CD4-positive, CD25-positive, alpha-beta regulatory T cell (primary cell): ENCODE data around the gene TSPAN15. TPM values are rescaled to one million over a fixed set of nuclear protein-coding genes. Genes with fewer than 3 reads are reported as not detected.

ENCODE experiments used
- ATAC-seq, 2 donors: fragments of 150-1000 bp; cut with Tn5 transposase; one replicate each; pipeline ENCODE4 v1.10.0; 2021; ENCODE audit warnings: low read depth in 2 of 2, moderate number of reproducible peaks in 2 of 2, moderate library complexity in 1 of 2
- DNase-seq, 3 donors: peaks; one replicate each; pipeline versions ENCODE4 v3.0.0 to v3.0.0-alpha.2; 2012 to 2022; ENCODE audit warnings: mixed read lengths in 1 of 3
- H3K27ac ChIP-seq: one replicate; pipeline ENCODE4 v1.7.0; 2013; ENCODE audit warnings: mild to moderate bottlenecking, low read length; ENCODE audit not compliant: insufficient read depth, poor library complexity, severe bottlenecking
- H3K27me3 ChIP-seq: one replicate; pipeline ENCODE4 v1.7.0; 2013; ENCODE audit warnings: low read length; ENCODE audit not compliant: control insufficient read depth, insufficient read depth
- H3K36me3 ChIP-seq: one replicate; pipeline ENCODE4 v1.7.0; 2013; ENCODE audit warnings: mild to moderate bottlenecking, low read length, moderate library complexity; ENCODE audit not compliant: control insufficient read depth, insufficient read depth
- H3K4me1 ChIP-seq: 2 replicates; pipeline ENCODE4 v1.7.0; 2013; ENCODE audit warnings: mild to moderate bottlenecking, low read length; ENCODE audit not compliant: insufficient read depth, control insufficient read depth, poor library complexity, severe bottlenecking
- H3K4me3 ChIP-seq: one replicate; pipeline ENCODE4 v1.7.0; 2013; ENCODE audit warnings: low read depth, mild to moderate bottlenecking, low read length, moderate library complexity
- H3K9me3 ChIP-seq, 2 experiments: 1 replicate in 1 of 2; 2 replicates in 1 of 2; pipeline ENCODE4 v1.7.0; 2013; ENCODE audit warnings: low read length in 2 of 2, mild to moderate bottlenecking in 1 of 2, moderate library complexity in 1 of 2; ENCODE audit not compliant: control insufficient read depth in 2 of 2
- H3K27ac Mint-ChIP-seq, 3 donors: one replicate each; pipeline ENCODE4 v1.8.0; 2020 to 2022; ENCODE audit warnings: mild to moderate bottlenecking in 3 of 3, mixed read lengths in 3 of 3, moderate library complexity in 2 of 3
- H3K27me3 Mint-ChIP-seq: one replicate; pipeline ENCODE4 v1.8.0; 2022; ENCODE audit warnings: mild to moderate bottlenecking, mixed read lengths
- H3K36me3 Mint-ChIP-seq: one replicate; pipeline ENCODE4 v1.8.0; 2020; ENCODE audit warnings: mixed read lengths
- H3K4me1 Mint-ChIP-seq, 4 donors: one replicate each; pipeline ENCODE4 v1.8.0; 2020 to 2022; ENCODE audit warnings: mixed read lengths in 4 of 4, mild to moderate bottlenecking in 1 of 4
- H3K4me3 Mint-ChIP-seq, 4 donors: one replicate each; pipeline ENCODE4 v1.8.0; 2020 to 2022; ENCODE audit warnings: mild to moderate bottlenecking in 4 of 4, mixed read lengths in 4 of 4, moderate library complexity in 3 of 4
- H3K9me3 Mint-ChIP-seq, 7 donors: one replicate each; pipeline ENCODE4 v1.8.0; 2020 to 2022; ENCODE audit warnings: mixed read lengths in 7 of 7, mild to moderate bottlenecking in 3 of 7, moderate library complexity in 2 of 7
- polyA plus RNA-seq, 4 donors: library from polyadenylated mRNA; unstranded; fragments of 300-500 nt; fragmentation: Illumina TruSeq; gene quantifications; one replicate each; pipeline ENCODE4 v1.2.3, GENCODE V29; 2021
- total RNA-seq: library from RNA; stranded (reverse); gene quantifications from one replicate; pipeline ENCODE4 v1.2.3, GENCODE V29; 2022

Gene TSPAN15
- total and polyA plus RNA-seq, 5 donors from 2014 or later, result 1.5 to 6.0 (median 3.4) TPM

DNA sequence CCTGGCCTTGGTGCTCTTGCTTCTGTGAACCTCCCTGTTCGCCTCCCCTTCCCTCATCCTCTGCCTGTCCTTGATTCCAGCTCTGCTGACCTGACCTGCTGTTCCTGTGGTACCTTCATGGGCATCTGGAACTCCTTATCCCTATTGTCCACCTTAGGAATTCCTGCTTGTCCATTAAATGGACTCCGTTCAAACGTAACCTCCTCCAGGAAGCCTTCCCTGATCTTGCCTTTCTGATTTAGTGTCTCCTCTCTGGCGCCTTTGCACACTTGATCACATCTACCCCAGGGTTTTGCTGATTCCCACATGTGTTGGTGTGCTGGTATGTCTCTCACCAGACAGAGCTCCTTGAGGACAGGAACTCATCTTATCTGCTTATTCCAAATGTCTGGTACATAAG is 20.9 kb downstream of the TSPAN15 start:
- Histone ChIP-seq H3K4me3 (no peak overlapping the region), H3K36me3 (no peaks in the 10 kb centered on the region), H3K9me3 (no peaks in the 10 kb centered on the region), H3K27ac (no peak overlapping the region), H3K27me3 (no peaks in the 10 kb centered on the region), H3K4me1 (no peaks in the 10 kb centered on the region)
- DNase-seq (no peak), ATAC-seq (no peak)
- no peaks in the 10 kb centered on the region for H3K9me3 Mint-ChIP-seq
- peaks cover 0 to 3% (median 0%) of the 10 kb centered on the region in 4 donors for H3K4me1 Mint-ChIP-seq
- H3K27me3 Mint-ChIP-seq, result peaks cover 4% of the 10 kb centered on the region
- no peaks in the 10 kb centered on the region for H3K36me3 Mint-ChIP-seq
- no peak overlapping the region for H3K4me3 Mint-ChIP-seq
- H3K27ac Mint-ChIP-seq, result peak overlapping the region in 1 of 3 donors; percentile 76

DNA sequence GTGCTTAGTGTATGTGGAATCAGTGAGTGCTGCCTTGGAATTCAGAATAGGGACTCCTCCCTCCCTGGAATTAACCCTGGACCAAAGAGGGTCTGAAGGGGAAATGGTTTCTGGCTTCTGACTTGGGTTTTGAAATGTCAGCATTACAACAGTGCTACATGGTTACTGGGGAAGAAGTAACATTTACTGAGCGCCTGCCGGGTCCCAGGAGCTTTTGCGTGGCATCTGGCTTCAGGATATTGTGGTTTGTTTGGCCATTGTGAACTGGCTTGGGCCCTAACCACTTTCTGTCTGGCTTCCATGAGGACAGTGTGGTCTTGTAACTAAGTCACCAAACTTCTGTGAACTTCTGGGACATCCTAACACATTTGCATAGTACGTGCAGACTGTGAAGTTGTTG is 21.3 kb downstream of the TSPAN15 start:
- no peaks in the 10 kb centered on the region for H3K9me3 ChIP-seq
- Mint-ChIP-seq H3K27ac (peak overlapping the region in 2 of 3 donors; percentile 38 to 76), H3K36me3 (no peaks in the 10 kb centered on the region), H3K4me1 (peaks cover 0 to 3% (median 0%) of the 10 kb centered on the region in 4 donors), H3K27me3 (peaks cover 4% of the 10 kb centered on the region), H3K4me3 (no peak overlapping the region), H3K9me3 (no peaks in the 10 kb centered on the region)
- ATAC-seq (no peak), DNase-seq (no peak)
- no peaks in the 10 kb centered on the region for H3K27me3 ChIP-seq
- no peaks in the 10 kb centered on the region for H3K36me3 ChIP-seq
- no peak overlapping the region for H3K4me3 ChIP-seq
- no peak overlapping the region for H3K27ac ChIP-seq
- H3K4me1 ChIP-seq, result no peaks in the 10 kb centered on the region

DNA sequence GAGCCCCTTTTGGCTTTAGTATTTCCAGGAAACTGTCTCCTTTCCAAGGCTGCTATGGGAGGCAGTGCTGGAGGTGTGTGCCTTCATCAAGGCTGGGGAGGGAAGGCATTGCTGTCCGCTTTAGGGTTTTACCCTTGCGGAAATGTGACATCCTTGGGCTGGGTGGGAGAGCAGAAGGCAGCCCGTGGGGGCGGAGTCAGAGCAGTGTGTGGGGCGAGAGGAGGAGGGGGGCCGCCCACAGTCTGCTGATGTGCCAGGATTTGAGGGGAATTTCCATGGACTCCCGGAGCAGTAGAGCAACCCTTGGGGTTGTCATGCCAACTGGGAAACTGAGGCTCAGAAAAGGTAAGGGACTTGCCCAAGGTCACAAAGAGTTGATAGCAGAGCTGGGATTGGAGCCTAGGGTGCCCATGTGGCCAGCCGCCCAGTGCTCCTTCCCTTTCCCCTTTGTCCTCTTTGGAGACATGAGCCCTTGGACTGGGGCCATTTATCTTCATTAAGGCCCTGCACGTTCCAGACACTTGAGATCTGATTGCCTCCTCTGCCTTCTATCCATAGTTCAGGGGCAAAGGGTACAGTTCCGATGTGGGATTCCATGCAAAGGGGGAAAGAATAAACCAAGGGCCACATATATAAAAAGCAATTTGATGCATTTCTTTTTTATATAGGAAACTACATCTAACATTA is 22.2 kb downstream of the TSPAN15 start:
- no peaks in the 10 kb centered on the region for H3K9me3 Mint-ChIP-seq
- H3K36me3 Mint-ChIP-seq, result no peaks in the 10 kb centered on the region
- DNase-seq (no peak), ATAC-seq (no peak)
- Histone ChIP-seq H3K4me3 (no peak overlapping the region), H3K4me1 (no peaks in the 10 kb centered on the region), H3K36me3 (no peaks in the 10 kb centered on the region), H3K9me3 (no peaks in the 10 kb centered on the region), H3K27ac (no peak overlapping the region), H3K27me3 (no peaks in the 10 kb centered on the region)
- no peak overlapping the region for H3K4me3 Mint-ChIP-seq
- peaks cover 0 to 3% (median 0%) of the 10 kb centered on the region in 4 donors for H3K4me1 Mint-ChIP-seq
- peaks cover 4% of the 10 kb centered on the region for H3K27me3 Mint-ChIP-seq
- H3K27ac Mint-ChIP-seq, result no peak overlapping the region

DNA sequence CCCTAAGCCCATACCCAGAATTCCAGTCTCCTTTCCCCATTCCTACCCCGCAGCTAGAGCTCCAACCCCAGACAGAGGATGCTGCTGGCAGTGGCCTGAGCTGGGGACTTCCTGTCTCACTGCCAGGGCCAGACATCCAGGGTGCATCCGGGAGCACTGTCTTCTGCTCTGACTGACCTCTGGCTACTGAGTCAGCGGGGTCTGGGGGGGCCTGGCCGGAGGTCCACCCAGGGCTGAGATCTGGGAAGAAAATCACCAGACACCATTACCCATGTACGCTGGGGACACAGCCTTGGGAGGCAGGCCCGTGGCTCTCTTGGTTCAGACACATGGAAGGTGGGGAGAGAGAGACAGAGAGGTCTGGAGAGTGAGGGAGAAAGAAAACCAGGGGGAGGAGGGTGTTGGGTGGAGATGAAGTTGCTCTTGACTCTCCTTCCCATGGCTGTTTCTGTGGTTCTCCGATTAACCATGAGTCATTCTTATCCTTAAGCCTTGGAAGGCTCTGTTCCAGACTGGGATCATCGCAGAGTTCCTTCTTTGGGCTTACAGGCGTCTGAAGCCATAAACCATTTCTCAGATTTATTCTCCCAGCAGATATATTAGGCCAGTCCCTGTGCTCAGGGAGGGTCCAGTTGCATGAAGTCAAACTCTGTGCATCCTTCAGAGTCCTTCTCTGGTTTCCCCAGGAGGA is 23.6 kb downstream of the TSPAN15 start:
- ATAC-seq (no peak), DNase-seq (no peak)
- Mint-ChIP-seq H3K4me1 (peaks cover 0 to 3% (median 0%) of the 10 kb centered on the region in 4 donors), H3K4me3 (no peak overlapping the region), H3K27me3 (peaks cover 4% of the 10 kb centered on the region), H3K9me3 (no peaks in the 10 kb centered on the region), H3K36me3 (no peaks in the 10 kb centered on the region), H3K27ac (no peak overlapping the region)
- Histone ChIP-seq H3K4me3 (no peak overlapping the region), H3K9me3 (no peaks in the 10 kb centered on the region), H3K4me1 (no peaks in the 10 kb centered on the region), H3K36me3 (no peaks in the 10 kb centered on the region), H3K27ac (no peak overlapping the region), H3K27me3 (no peaks in the 10 kb centered on the region)

DNA sequence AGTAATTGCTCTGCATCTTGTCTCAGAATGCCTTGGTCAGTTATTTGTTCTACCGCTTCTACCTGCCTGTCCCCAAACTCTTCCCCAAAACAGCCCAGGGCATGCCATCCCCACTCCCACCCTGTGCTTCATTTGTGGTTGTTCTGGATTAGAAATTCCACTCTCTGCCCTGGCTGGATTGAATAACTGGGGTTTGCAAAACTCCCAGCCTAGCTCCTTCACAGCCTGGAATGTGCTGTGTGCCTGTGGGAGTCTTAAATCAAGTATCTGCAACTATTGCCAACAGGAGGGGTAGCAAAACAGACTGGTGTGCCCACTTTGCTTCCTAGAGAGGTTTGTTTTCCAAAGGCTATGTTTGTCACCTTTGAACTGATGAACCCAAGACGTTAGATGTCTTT is 24.2 kb downstream of the TSPAN15 start:
- no peaks in the 10 kb centered on the region for H3K36me3 Mint-ChIP-seq
- H3K9me3 ChIP-seq, result no peaks in the 10 kb centered on the region
- DNase-seq, result no peak
- peaks cover 0 to 3% (median under 1%) of the 10 kb centered on the region in 4 donors for H3K4me1 Mint-ChIP-seq
- ATAC-seq, result no peak
- H3K27ac Mint-ChIP-seq, result no peak overlapping the region
- no peak overlapping the region for H3K4me3 Mint-ChIP-seq
- no peaks in the 10 kb centered on the region for H3K36me3 ChIP-seq
- H3K27me3 Mint-ChIP-seq, result peaks cover 9% of the 10 kb centered on the region
- H3K9me3 Mint-ChIP-seq, result no peaks in the 10 kb centered on the region
- no peak overlapping the region for H3K27ac ChIP-seq
- H3K4me3 ChIP-seq, result no peak overlapping the region
- H3K4me1 ChIP-seq, result no peaks in the 10 kb centered on the region
- no peaks in the 10 kb centered on the region for H3K27me3 ChIP-seq

DNA sequence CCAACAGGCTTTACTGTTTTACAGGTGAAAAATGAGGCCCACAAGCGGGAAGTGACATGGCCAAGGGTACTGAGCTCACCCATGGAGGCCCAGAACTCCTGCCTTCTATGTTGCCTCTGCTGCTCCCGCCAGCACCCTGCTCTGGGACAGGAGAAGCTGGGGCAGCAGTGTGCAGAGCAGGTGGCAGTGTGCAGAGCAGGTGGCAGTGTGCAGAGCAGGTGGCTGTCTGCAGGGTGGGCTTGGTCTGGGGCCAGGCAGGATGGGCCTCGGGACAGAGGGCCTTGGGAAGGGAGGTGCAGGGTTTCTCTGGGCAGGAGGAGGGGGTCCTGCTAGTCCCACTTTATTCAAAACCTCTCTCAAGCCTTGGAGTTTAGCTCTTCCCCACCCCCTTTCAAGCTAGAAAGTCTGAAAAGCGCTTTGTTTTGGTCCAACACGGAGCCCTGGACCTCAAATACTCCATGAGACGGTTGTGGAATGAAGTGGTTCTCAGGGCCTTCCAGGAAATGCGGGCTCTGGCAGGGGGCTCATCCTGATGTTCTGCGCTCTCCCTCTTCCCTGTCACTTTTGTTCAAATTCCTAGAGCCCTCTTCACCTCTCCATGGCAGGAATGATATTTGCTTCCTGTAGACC is 26.8 kb downstream of the TSPAN15 start:
- H3K4me1 Mint-ChIP-seq, result peaks cover 0 to 2% (median 0%) of the 10 kb centered on the region in 4 donors
- peak overlapping the region in 1 of 3 donors; percentile 31 for H3K27ac Mint-ChIP-seq
- ATAC-seq (no peak), DNase-seq (no peak)
- H3K4me3 Mint-ChIP-seq, result peak overlapping the region in 1 of 4 donors; percentile 78
- Histone ChIP-seq H3K27ac (no peak overlapping the region), H3K4me3 (no peak overlapping the region), H3K4me1 (no peaks in the 10 kb centered on the region), H3K9me3 (no peaks in the 10 kb centered on the region), H3K27me3 (no peaks in the 10 kb centered on the region), H3K36me3 (no peaks in the 10 kb centered on the region)
- peaks cover 5% of the 10 kb centered on the region for H3K27me3 Mint-ChIP-seq
- H3K9me3 Mint-ChIP-seq, result no peaks in the 10 kb centered on the region
- H3K36me3 Mint-ChIP-seq, result no peaks in the 10 kb centered on the region

DNA sequence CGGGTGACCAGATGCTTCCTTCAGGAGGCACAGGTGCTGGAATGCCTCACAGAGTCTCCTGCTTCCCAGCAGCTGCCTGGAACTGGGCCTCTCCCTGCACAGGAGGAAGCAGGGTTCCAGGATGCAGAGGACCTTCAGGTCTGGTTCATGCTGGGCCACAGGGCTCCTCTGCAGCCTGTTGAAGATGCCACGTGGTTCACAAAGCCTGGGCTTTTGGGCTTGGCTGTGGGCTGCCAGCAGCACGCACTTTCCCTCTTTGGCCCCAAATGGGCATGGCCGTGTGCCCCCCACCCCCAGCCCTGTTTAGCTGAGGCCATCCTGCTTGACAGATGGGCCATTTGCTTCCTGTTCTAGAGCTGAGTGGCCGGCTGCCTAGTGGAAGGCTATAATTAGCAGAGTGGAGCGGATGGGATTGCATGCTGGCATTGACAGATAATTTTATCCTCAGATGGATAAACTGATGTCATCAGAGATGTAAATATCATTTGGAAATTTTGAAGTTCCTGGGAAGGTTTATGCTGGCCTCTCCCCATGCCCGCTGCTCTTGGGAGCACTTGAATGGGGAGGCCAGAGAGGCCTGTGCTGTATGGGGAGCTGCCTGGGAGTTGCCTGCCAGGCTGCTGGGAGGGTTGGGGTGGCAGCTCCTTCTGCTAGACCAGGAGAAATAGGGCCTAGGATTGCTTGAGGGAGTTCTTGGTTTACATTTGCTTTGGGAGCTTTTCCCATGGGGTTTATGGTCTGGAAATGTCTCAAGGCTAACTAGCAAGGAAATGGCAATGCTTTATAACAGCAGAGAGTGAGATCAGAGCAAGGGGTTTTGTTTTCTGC is 28.2 kb downstream of the TSPAN15 start:
- Mint-ChIP-seq H3K4me3 (no peak overlapping the region), H3K27me3 (peaks cover 5% of the 10 kb centered on the region), H3K36me3 (no peaks in the 10 kb centered on the region), H3K27ac (no peak overlapping the region), H3K9me3 (peaks cover 0 to 2% (median 0%) of the 10 kb centered on the region in 7 donors), H3K4me1 (peaks cover 0 to 2% (median 0%) of the 10 kb centered on the region in 4 donors)
- Histone ChIP-seq H3K9me3 (no peaks in the 10 kb centered on the region), H3K27ac (no peak overlapping the region), H3K4me1 (no peaks in the 10 kb centered on the region), H3K4me3 (no peak overlapping the region), H3K27me3 (no peaks in the 10 kb centered on the region), H3K36me3 (no peaks in the 10 kb centered on the region)
- DNase-seq (no peak), ATAC-seq (no peak)
